ENCODE data around the gene OLFM2. TPM values are rescaled to one million over a fixed set of nuclear protein-coding genes. Genes with fewer than 3 reads are reported as not detected.

Gene OLFM2
- polyA plus RNA-seq, 1 donor from 2014 or later, result 68.6 TPM

DNA sequence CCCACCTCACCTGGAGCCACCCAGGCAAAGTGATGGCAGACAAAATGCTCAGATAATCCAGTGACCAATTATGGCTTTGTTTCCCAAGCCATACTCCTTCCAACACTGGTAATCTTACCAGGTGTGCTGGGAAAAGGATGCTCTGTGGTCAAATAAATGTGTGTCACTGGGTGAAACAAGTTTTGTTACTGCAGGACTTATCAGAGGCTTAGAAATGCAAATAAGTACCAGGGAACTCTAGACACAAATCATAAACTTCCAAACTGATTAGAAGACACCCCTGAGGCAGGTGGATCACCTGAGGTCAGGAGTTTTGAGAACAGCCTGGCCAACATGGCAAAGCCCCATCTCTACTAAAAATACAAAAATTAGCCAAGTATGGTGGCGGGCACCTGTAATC is 74.8 kb downstream of the OLFM2 start:
- H4K20me1 ChIP-seq (ENCODE audit: insufficient read depth), result no peaks in the 10 kb centered on the region
- no peaks in the 10 kb centered on the region for H3K79me2 ChIP-seq (replicated peaks; ENCODE audit: insufficient read depth, low read length)
- H3K9me2 ChIP-seq (ENCODE audit: insufficient read depth, low read length), result no peaks in the 10 kb centered on the region
- no peaks in the 10 kb centered on the region for H3K9me3 ChIP-seq (ENCODE audit: low read length)
- H3K36me3 ChIP-seq (ENCODE audit: insufficient read depth, low read length), result no peaks in the 10 kb centered on the region
- no peak overlapping the region for H3K27ac ChIP-seq (ENCODE audit: low read length)
- no peak overlapping the region for H3K4me2 ChIP-seq (ENCODE audit: low read length)
- no peak overlapping the region for H3K9ac ChIP-seq (ENCODE audit: low read length)
- H3K27me3 ChIP-seq (ENCODE audit: insufficient read depth, low read depth, low read length), result no peaks in the 10 kb centered on the region
- no peaks in the 10 kb centered on the region for H3F3A ChIP-seq (ENCODE audit: insufficient read depth, low read length, poor library complexity, severe bottlenecking)
- no peak overlapping the region for H2AFZ ChIP-seq (ENCODE audit: low read depth, low read length)
- TF ChIP-seq POLR2AphosphoS5 (IDR thresholded peaks at IDR 0.05) (no peak), EP300 (conservative IDR thresholded peaks at IDR 0.05; ENCODE audit: poor library complexity, severe bottlenecking) (no peak)
- TF ChIP-seq, protein P1, sequence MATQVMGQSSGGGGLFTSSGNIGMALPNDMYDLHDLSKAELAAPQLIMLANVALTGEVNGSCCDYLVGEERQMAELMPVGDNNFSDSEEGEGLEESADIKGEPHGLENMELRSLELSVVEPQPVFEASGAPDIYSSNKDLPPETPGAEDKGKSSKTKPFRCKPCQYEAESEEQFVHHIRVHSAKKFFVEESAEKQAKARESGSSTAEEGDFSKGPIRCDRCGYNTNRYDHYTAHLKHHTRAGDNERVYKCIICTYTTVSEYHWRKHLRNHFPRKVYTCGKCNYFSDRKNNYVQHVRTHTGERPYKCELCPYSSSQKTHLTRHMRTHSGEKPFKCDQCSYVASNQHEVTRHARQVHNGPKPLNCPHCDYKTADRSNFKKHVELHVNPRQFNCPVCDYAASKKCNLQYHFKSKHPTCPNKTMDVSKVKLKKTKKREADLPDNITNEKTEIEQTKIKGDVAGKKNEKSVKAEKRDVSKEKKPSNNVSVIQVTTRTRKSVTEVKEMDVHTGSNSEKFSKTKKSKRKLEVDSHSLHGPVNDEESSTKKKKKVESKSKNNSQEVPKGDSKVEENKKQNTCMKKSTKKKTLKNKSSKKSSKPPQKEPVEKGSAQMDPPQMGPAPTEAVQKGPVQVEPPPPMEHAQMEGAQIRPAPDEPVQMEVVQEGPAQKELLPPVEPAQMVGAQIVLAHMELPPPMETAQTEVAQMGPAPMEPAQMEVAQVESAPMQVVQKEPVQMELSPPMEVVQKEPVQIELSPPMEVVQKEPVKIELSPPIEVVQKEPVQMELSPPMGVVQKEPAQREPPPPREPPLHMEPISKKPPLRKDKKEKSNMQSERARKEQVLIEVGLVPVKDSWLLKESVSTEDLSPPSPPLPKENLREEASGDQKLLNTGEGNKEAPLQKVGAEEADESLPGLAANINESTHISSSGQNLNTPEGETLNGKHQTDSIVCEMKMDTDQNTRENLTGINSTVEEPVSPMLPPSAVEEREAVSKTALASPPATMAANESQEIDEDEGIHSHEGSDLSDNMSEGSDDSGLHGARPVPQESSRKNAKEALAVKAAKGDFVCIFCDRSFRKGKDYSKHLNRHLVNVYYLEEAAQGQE (IDR thresholded peaks at IDR 0.05; ENCODE audit: borderline replicate concordance), result no peak
- TF ChIP-seq, protein P2, sequence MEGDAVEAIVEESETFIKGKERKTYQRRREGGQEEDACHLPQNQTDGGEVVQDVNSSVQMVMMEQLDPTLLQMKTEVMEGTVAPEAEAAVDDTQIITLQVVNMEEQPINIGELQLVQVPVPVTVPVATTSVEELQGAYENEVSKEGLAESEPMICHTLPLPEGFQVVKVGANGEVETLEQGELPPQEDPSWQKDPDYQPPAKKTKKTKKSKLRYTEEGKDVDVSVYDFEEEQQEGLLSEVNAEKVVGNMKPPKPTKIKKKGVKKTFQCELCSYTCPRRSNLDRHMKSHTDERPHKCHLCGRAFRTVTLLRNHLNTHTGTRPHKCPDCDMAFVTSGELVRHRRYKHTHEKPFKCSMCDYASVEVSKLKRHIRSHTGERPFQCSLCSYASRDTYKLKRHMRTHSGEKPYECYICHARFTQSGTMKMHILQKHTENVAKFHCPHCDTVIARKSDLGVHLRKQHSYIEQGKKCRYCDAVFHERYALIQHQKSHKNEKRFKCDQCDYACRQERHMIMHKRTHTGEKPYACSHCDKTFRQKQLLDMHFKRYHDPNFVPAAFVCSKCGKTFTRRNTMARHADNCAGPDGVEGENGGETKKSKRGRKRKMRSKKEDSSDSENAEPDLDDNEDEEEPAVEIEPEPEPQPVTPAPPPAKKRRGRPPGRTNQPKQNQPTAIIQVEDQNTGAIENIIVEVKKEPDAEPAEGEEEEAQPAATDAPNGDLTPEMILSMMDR (IDR thresholded peaks at IDR 0.05; ENCODE audit: poor library complexity, severe bottlenecking), result no peak
- no peak overlapping the region for H3K4me3 ChIP-seq (ENCODE audit: low read length)

DNA sequence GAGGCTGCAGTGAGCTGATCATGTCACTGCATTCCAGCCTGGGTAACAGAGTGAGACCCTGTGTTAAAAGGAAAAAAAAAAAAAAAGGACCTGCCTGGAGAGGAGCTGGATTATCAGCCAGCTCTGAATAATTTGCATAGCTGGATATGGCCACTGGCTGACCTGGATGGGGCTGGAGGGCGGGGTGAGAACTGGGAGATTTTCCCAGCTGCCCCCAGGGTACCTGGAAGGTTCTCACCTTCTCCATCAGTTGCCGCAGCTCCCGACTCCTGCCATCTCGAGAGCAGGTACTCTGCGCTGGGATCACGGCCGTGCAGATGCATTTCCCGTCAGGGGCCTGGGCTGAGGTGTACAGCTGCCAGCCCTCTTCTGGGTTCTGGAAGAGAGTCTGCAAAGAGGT is 75.9 kb downstream of the OLFM2 start:
- H3K36me3 ChIP-seq (ENCODE audit: insufficient read depth, low read length), result no peaks in the 10 kb centered on the region
- no peaks in the 10 kb centered on the region for H4K20me1 ChIP-seq (ENCODE audit: insufficient read depth)
- no peak overlapping the region for H3K9ac ChIP-seq (ENCODE audit: low read length)
- no peak overlapping the region for H3K27ac ChIP-seq (ENCODE audit: low read length)
- no peaks in the 10 kb centered on the region for H3K9me2 ChIP-seq (ENCODE audit: insufficient read depth, low read length)
- H3K79me2 ChIP-seq (replicated peaks; ENCODE audit: insufficient read depth, low read length), result no peaks in the 10 kb centered on the region
- TF ChIP-seq, protein P2 (IDR thresholded peaks at IDR 0.05; ENCODE audit: poor library complexity, severe bottlenecking), result no peak
- no peak for TF ChIP-seq RAD21 (conservative IDR thresholded peaks at IDR 0.05)
- TF ChIP-seq EP300 (conservative IDR thresholded peaks at IDR 0.05; ENCODE audit: poor library complexity, severe bottlenecking), result no peak
- TF ChIP-seq TAF1 (IDR thresholded peaks at IDR 0.05; ENCODE audit: low read depth), result no peak
- TF ChIP-seq, protein P1 (IDR thresholded peaks at IDR 0.05; ENCODE audit: borderline replicate concordance), result no peak
- TF ChIP-seq EZH2 (IDR thresholded peaks at IDR 0.05; ENCODE audit: borderline replicate concordance, insufficient read depth, low read length, poor library complexity, severe bottlenecking), result no peak
- TF ChIP-seq MXI1 (conservative IDR thresholded peaks at IDR 0.05; ENCODE audit: poor library complexity, severe bottlenecking), result no peak
- no peak for TF ChIP-seq SMC3 (conservative IDR thresholded peaks at IDR 0.05; ENCODE audit: poor library complexity)
- no peak for TF ChIP-seq POLR2AphosphoS5 (IDR thresholded peaks at IDR 0.05)
- H3K4me3 ChIP-seq (ENCODE audit: low read length), result no peak overlapping the region
- no peak overlapping the region for H3K4me2 ChIP-seq (ENCODE audit: low read length)
- no peak overlapping the region for H2AFZ ChIP-seq (ENCODE audit: low read depth, low read length)
- no peaks in the 10 kb centered on the region for H3K27me3 ChIP-seq (ENCODE audit: insufficient read depth, low read depth, low read length)
- no peaks in the 10 kb centered on the region for H3F3A ChIP-seq (ENCODE audit: insufficient read depth, low read length, poor library complexity, severe bottlenecking)
- H3K9me3 ChIP-seq (ENCODE audit: low read length), result no peaks in the 10 kb centered on the region
